Activated CD4-positive, alpha-beta T cell treated with anti-CD3 and anti-CD28 coated beads for 36 hours (primary cell): ENCODE data around the gene POU2AF2. TPM values are rescaled to one million over a fixed set of nuclear protein-coding genes. Genes with fewer than 3 reads are reported as not detected.

ENCODE experiments used
- ATAC-seq: fragments of 200-7000 bp; cut with Tn5 transposase; one replicate; pipeline ENCODE4 v1.10.0; 2021; ENCODE audit warnings: mild to moderate bottlenecking, moderate library complexity
- CTCF ChIA-PET: fragments of 350-600 bp; sonication (Branson Sonifier 250); formaldehyde crosslinking; loops from one replicate; lab custom pipeline; 2021; ENCODE audit warnings: antibody characterized with exemption; lab: Charles Lee
- POLR2A ChIA-PET: fragments of 350-600 bp; sonication (Branson Sonifier 250); formaldehyde crosslinking; loops from one replicate; lab custom pipeline; 2021; ENCODE audit warnings: antibody characterized with exemption, inconsistent platforms; lab: Charles Lee
- DNase-seq: peaks from one replicate; pipeline ENCODE4 v3.0.0-alpha.2; 2020
- H3K27ac Mint-ChIP-seq: one replicate; pipeline ENCODE4 v1.8.0; 2021; ENCODE audit warnings: mixed read lengths
- H3K27me3 Mint-ChIP-seq: one replicate; pipeline ENCODE4 v1.8.0; 2021; ENCODE audit warnings: mixed read lengths
- H3K36me3 Mint-ChIP-seq: one replicate; pipeline ENCODE4 v1.8.0; 2021; ENCODE audit warnings: low read depth, mixed read lengths
- H3K4me1 Mint-ChIP-seq: one replicate; pipeline ENCODE4 v1.8.0; 2021; ENCODE audit warnings: mixed read lengths
- H3K4me3 Mint-ChIP-seq: one replicate; pipeline ENCODE4 v1.8.0; 2021; ENCODE audit warnings: mild to moderate bottlenecking, moderate library complexity, mixed read lengths
- H3K9me3 Mint-ChIP-seq: one replicate; pipeline ENCODE4 v1.8.0; 2021; ENCODE audit warnings: low read depth, mixed read lengths
- intact Hi-C, 2 experiments: fragments of 100-400 bp; cut with DNase I in 1 of 2; cut with micrococcal nuclease in 1 of 2; formaldehyde crosslinking; loops; one replicate each; pipeline versions ENCODE4 v1.14.2 to v1.15.1; 2022 to 2024; cut with DNase I, micrococcal nuclease
- total RNA-seq, 2 experiments: library from RNA; stranded (reverse); gene quantifications; one replicate each; pipeline ENCODE4 v1.2.3, GENCODE V29; 2021

POU2AF2 gene
- total RNA-seq, 2 experiments from 2014 or later, result 0.14 TPM; not detected in 1

- ChIA-PET POLR2A (no interaction called here), CTCF (interaction anchor here (1.0 kb wide), 1 partner anchor 144 kb away, joined by 4 read pairs; no protein-coding TSS in a partner anchor)
- DNase-seq (no peak), ATAC-seq (no peak)
- H3K36me3 Mint-ChIP-seq, result no peaks in the 10 kb centered on the region
- H3K27ac Mint-ChIP-seq, result no peak overlapping the region
- H3K4me1 Mint-ChIP-seq, result peaks cover 3% of the 10 kb centered on the region
- intact Hi-C loops, result no loop called here
- H3K9me3 Mint-ChIP-seq, result no peaks in the 10 kb centered on the region
- no peak overlapping the region for H3K4me3 Mint-ChIP-seq
- peaks cover 52% of the 10 kb centered on the region for H3K27me3 Mint-ChIP-seq
Measured at GRCh38 chr11:111302298-111302697, 56.8 kb downstream of the POU2AF2 start.

GRCh38 chr11:111303461-111303860 is 57.9 kb downstream of the POU2AF2 start:
- Mint-ChIP-seq H3K4me1 (no peaks in the 10 kb centered on the region), H3K36me3 (no peaks in the 10 kb centered on the region), H3K27me3 (peaks cover 49% of the 10 kb centered on the region), H3K4me3 (no peak overlapping the region), H3K27ac (no peak overlapping the region), H3K9me3 (no peaks in the 10 kb centered on the region)
- intact Hi-C loops, result no loop called here
- ChIA-PET CTCF (interaction anchor here (1.1 kb wide), 1 partner anchor 125 kb away, joined by 6 read pairs; no protein-coding TSS in a partner anchor), POLR2A (no interaction called here)
- no peak for ATAC-seq
- no peak for DNase-seq

- ChIA-PET POLR2A (no interaction called here), CTCF (no interaction called here)
- Mint-ChIP-seq H3K36me3 (no peaks in the 10 kb centered on the region), H3K4me1 (no peaks in the 10 kb centered on the region), H3K9me3 (no peaks in the 10 kb centered on the region), H3K4me3 (no peak overlapping the region), H3K27ac (no peak overlapping the region), H3K27me3 (peaks cover 43% of the 10 kb centered on the region)
- intact Hi-C loops, result no loop called here
- no peak for DNase-seq
- no peak for ATAC-seq
Measured at GRCh38 chr11:111305162-111305802, 59.8 kb downstream of the POU2AF2 start.

- ATAC-seq (no peak), DNase-seq (no peak)
- Mint-ChIP-seq H3K4me1 (no peaks in the 10 kb centered on the region), H3K27me3 (peaks cover 37% of the 10 kb centered on the region), H3K36me3 (no peaks in the 10 kb centered on the region), H3K27ac (no peak overlapping the region), H3K9me3 (no peaks in the 10 kb centered on the region), H3K4me3 (no peak overlapping the region)
- CTCF ChIA-PET, result no interaction called here
- POLR2A ChIA-PET, result no interaction called here
- intact Hi-C loops, result no loop called here
Measured at GRCh38 chr11:111305876-111306275, 60.4 kb downstream of the POU2AF2 start.

GRCh38 chr11:111306321-111306720 is 60.8 kb downstream of the POU2AF2 start:
- Mint-ChIP-seq H3K9me3 (no peaks in the 10 kb centered on the region), H3K27ac (no peak overlapping the region), H3K4me1 (no peaks in the 10 kb centered on the region), H3K4me3 (no peak overlapping the region), H3K36me3 (no peaks in the 10 kb centered on the region), H3K27me3 (peaks cover 33% of the 10 kb centered on the region)
- ChIA-PET POLR2A (no interaction called here), CTCF (no interaction called here)
- intact Hi-C loops, result no loop called here
- no peak for ATAC-seq
- no peak for DNase-seq

GRCh38 chr11:111307472-111308108 is 62.1 kb downstream of the POU2AF2 start:
- Mint-ChIP-seq H3K4me3 (no peak overlapping the region), H3K27ac (no peak overlapping the region), H3K4me1 (no peaks in the 10 kb centered on the region), H3K9me3 (no peaks in the 10 kb centered on the region), H3K36me3 (no peaks in the 10 kb centered on the region), H3K27me3 (peaks cover 30% of the 10 kb centered on the region)
- intact Hi-C loops, result no loop called here
- no peak for ATAC-seq
- DNase-seq, result no peak
- ChIA-PET POLR2A (no interaction called here), CTCF (interaction anchor here (1.0 kb wide), 1 partner anchor 26 kb away, joined by 3 read pairs; no protein-coding TSS in a partner anchor)

- H3K27ac Mint-ChIP-seq, result no peak overlapping the region
- H3K27me3 Mint-ChIP-seq, result peaks cover 27% of the 10 kb centered on the region
- intact Hi-C loops, result no loop called here
- H3K4me1 Mint-ChIP-seq, result no peaks in the 10 kb centered on the region
- CTCF ChIA-PET, result interaction anchor here (1.0 kb wide), 1 partner anchor 25 kb away, joined by 3 read pairs; no protein-coding TSS in a partner anchor
- DNase-seq (no peak), ATAC-seq (no peak)
- POLR2A ChIA-PET, result no interaction called here
- H3K9me3 Mint-ChIP-seq, result no peaks in the 10 kb centered on the region
- no peak overlapping the region for H3K4me3 Mint-ChIP-seq
- H3K36me3 Mint-ChIP-seq, result no peaks in the 10 kb centered on the region
Measured at GRCh38 chr11:111308140-111308539, 62.6 kb downstream of the POU2AF2 start.

- Mint-ChIP-seq H3K27ac (no peak overlapping the region), H3K36me3 (no peaks in the 10 kb centered on the region), H3K4me1 (no peaks in the 10 kb centered on the region), H3K4me3 (no peak overlapping the region), H3K9me3 (no peaks in the 10 kb centered on the region), H3K27me3 (peaks cover 33% of the 10 kb centered on the region)
- intact Hi-C loops, result no loop called here
- ChIA-PET CTCF (no interaction called here), POLR2A (interaction anchor here (0.6 kb wide), 1 partner anchor 24 kb away, joined by 3 read pairs; no protein-coding TSS in a partner anchor)
- ATAC-seq (no peak), DNase-seq (no peak)
Measured at GRCh38 chr11:111309215-111309915, 63.8 kb downstream of the POU2AF2 start.

- intact Hi-C loops, result no loop called here
Measured at GRCh38 chr11:111310088-111310487, 64.6 kb downstream of the POU2AF2 start.

GRCh38 chr11:111310723-111311122 is 65.2 kb downstream of the POU2AF2 start:
- intact Hi-C loops, result no loop called here
- ChIA-PET CTCF (no interaction called here), POLR2A (no interaction called here)
- Mint-ChIP-seq H3K9me3 (no peaks in the 10 kb centered on the region), H3K36me3 (no peaks in the 10 kb centered on the region), H3K4me1 (no peaks in the 10 kb centered on the region), H3K27ac (no peak overlapping the region), H3K27me3 (peaks cover 26% of the 10 kb centered on the region), H3K4me3 (no peak overlapping the region)
- DNase-seq, result no peak
- no peak for ATAC-seq

More at GRCh38 chr11:111310088-111310487, 64.6 kb downstream of the POU2AF2 start:
- no peak for ATAC-seq
- Mint-ChIP-seq H3K36me3 (no peaks in the 10 kb centered on the region), H3K27me3 (peaks cover 30% of the 10 kb centered on the region), H3K4me1 (no peaks in the 10 kb centered on the region), H3K4me3 (no peak overlapping the region), H3K27ac (no peak overlapping the region), H3K9me3 (no peaks in the 10 kb centered on the region)
- DNase-seq, result no peak
- ChIA-PET CTCF (no interaction called here), POLR2A (no interaction called here)

GRCh38 chr11:111312076-111312475 is 66.6 kb downstream of the POU2AF2 start:
- Mint-ChIP-seq H3K9me3 (no peaks in the 10 kb centered on the region), H3K4me3 (no peak overlapping the region), H3K27ac (no peak overlapping the region), H3K36me3 (no peaks in the 10 kb centered on the region), H3K4me1 (no peaks in the 10 kb centered on the region), H3K27me3 (peaks cover 16% of the 10 kb centered on the region)
- POLR2A ChIA-PET, result interaction anchor here (0.6 kb wide), 1 partner anchor 13 kb away, joined by 3 read pairs; no protein-coding TSS in a partner anchor
- CTCF ChIA-PET, result interaction anchor here (0.6 to 1.1 kb wide), 2 partner anchors 29 to 685 kb away, joined by 3 to 4 read pairs; no protein-coding TSS in a partner anchor
- intact Hi-C loops, result no loop called here
- DNase-seq (no peak), ATAC-seq (no peak)
